GM12873 (cell line): ENCODE measurements around the gene C10orf62.

Experiments used
- CTCF ChIP-seq: IDR thresholded peaks from 2 replicates; pipeline ENCODE4 v1.5.1; 2012; ENCODE audit warnings: low read depth, mild to moderate bottlenecking, moderate library complexity, low read length, control low read depth; ENCODE audit not compliant: insufficient read depth; ENCODE audit errors: missing control alignments

The C10orf62 gene

GRCh38 chr10:97599272-97599619 lies 9.7 kb downstream of the C10orf62 start:
- no peak for TF ChIP-seq CTCF

- no peak for TF ChIP-seq CTCF
These were observed 11.1 kb downstream of the C10orf62 start for GRCh38 chr10:97600616-97601015.

GRCh38 chr10:97601268-97602215 lies 12.0 kb downstream of the C10orf62 start:
- no peak for TF ChIP-seq CTCF

- no peak for TF ChIP-seq CTCF
These were observed 17.6 kb downstream of the C10orf62 start for GRCh38 chr10:97607095-97607636.

- TF ChIP-seq CTCF: no peak
These were observed 19.6 kb downstream of the C10orf62 start for GRCh38 chr10:97608991-97609561.

GRCh38 chr10:97611473-97611872 lies 22.0 kb downstream of the C10orf62 start:
- no peak for TF ChIP-seq CTCF

GRCh38 chr10:97612386-97612785 lies 22.9 kb downstream of the C10orf62 start:
- TF ChIP-seq CTCF: no peak
